ENCODE data around the gene CLEC4F.
A peak's percentile ranks its signal among the peaks of the same experiment; 100 is the strongest.

CLEC4F gene

DNA sequence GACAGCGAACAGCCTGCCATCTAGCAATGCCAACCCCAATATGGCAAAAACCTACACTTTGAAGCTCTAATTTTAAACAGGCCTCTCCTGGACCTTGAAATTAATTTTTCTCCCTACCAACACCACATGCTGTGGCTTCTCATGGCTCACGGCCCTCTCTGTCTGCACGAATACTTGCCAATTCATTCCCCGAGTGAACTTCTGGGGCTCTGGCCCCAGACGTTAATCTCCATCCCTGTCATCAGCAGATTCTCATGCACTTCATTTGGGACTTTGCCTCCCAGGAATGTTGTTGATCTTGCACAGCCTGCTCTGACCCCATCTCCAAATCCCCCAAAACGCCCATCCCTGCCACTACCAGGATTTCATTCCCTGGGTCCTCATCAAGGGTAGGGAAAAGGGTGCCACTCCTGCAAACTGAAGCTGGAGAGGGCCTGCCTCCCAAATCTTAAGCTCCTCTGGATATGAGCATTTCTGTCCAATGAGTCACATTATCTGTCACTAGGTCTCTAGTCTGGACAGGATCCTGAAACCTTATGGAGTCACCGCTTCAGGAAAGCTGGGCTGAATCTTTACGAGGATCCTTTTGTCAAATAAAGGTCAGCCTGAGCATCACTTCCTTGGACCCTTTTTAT lies 40.4 kb downstream of the CLEC4F start:
- DNase-seq: no peak

DNA sequence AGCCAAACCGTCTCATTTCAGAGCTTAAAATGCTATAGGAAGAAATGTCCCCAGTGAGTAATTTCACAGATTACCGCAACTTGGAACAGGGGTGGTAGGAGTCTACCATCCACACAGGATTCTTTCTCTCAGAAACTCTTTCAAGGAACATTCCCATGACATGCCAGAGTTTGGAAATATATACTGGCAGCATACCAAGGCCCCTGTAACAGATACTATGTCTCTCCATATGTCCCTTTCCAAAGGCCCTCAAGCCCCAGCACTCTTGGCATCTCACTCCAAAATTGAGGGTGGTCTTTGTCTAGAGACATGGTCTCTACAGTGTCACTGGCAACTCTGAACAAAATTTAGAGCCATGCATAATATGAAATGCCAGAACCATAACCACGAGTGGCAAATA lies 40.9 kb downstream of the CLEC4F start:
- no peak for DNase-seq

GRCh38 chr2:70778676-70779075 lies 41.7 kb downstream of the CLEC4F start:
- DNase-seq: no peak

GRCh38 chr2:70777450-70777849 lies 42.9 kb downstream of the CLEC4F start:
- no peak for DNase-seq

GRCh38 chr2:70776266-70776665 lies 44.1 kb downstream of the CLEC4F start:
- no peak for DNase-seq

GRCh38 chr2:70775141-70775540 lies 45.3 kb downstream of the CLEC4F start:
- DNase-seq: no peak

DNA sequence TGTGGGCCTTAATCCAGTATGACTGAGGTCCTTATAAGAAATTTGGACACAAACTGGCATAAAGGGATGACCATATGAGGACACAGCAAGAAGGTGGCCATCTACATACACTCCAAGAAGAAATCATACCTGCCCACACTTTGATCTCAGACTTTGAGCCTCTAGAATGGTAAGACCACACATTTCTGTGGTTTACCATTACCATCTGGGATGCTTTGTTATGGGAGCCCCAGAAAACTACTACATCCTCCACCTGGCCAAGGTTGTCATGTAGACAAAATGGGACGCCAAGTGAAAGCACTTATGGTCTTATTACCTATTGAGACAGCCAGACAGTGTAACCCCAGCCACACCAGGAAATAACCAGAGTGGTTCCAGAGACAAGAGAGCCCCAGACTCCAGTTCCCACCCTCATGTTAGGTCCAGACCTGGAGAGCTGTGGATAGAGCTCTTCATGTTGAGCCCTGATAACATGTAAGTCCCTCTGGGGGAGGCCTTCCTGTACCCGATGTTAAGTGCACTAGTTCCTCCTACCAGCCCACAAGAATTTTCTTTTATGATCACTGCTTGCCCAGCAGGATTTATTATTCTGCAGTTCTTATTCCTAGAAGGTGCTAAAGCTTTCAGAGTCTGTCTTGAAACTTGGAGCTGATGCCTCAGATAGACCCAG lies 47.8 kb downstream of the CLEC4F start:
- DNase-seq: no peak

DNA sequence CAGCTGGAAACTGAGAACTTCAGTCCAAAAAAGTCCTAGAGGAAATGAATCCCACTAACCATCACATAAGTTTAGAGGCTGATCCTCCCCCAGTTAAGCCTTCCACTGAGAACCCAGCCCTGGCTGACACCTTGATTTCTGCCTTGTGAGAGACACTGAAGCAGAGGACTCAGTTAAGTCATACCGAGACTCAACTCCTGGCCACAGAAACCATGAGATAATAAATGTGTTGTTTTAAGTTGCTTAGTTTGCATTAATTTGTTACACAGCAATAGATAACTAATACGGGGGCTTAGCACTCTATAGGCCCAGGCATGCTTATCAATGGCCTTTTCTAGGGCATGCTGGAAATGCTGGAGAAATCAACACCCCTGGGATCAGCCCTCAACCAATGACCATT lies 49.0 kb downstream of the CLEC4F start:
- DNase-seq: no peak

DNA sequence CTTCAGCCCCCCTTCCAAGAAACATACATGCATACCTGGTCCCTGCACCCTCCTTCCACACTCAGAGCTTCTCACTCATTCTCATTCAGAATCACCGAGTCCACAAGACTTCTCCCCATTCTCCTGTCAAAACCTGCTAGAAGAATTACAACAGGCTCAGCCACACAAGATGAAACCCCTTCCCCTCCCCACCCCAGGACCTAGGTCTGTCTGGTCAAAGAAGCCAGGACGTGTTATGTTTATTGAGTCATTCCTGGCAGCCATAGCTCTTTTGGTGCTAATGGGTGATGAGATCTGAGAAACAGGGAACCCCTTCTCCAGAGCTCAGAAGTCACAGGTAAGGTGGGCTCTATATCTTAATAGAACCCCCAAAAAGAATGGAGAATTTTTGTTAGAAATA lies 50.9 kb downstream of the CLEC4F start:
- DNase-seq: no peak

DNA sequence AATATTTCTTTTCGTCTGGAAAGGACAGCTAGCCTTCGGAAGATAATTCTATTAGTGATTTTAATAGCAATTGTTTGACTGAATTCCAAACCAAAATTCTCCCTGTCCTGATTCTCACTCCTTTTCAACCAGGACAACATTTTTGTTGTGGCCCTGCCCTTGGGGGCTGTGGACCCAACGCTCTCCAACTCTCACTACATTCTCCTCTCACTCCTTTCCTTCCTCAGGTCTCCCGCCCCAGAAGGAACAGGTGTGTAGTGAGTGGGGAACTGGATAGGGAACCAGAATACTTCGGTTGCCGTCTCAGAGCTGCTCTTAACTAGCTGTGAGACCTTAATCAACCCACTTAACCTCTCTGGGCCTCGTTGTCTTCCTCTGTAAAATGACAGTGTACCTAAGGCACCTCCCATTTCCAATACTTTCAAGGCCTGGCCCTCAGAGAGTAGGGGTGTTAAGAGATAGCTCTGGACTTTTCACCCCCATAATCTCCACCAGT lies 51.8 kb downstream of the CLEC4F start:
- DNase-seq: no peak

DNA sequence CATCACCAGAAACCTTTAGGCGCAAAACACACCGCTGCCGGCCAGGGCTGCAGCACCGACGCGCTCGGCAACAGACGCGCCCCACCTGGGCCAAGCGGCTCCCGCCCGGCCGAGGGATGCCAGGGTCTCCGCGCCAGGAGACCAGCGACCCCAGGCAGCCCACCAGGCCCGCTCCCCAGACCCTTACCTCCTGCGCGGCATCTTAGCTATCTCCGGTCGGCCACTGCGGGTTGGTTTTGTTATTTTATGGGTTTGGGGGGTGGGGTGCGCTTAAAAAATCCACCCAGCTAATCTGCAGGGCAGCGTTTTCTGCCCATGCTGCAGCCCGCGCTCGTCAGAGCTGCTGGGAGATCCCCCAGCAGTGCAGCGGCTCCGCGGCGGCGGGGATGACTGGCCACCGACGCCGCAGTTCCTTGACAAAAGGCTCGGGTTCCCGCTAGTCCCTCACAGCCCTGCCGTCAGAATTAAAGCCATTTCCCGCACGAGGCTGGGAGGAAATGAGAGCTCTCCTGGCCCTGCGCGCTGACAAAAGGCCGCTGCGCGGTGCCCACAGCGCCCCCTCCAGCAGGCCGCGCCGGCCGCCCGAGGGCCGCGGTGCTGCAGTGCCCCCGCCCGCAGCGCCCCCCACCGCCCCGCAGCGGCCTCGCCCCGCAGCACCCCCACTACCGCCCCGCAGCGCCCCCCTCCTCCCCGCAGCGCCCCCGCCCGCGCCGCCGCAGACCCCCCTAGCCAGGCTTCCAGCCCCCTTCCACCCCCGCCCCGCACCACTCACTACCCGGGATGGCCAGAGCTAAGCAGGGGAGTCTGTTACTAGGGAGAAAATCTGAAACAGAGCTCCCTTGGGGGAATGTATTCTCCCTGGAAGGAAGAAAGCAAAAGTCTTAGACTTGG lies 52.5 kb downstream of the CLEC4F start, which contains the start of gene ADD2:
TSS of gene ADD2 (minus strand) at position 502 of the 891 bp plus-strand sequence. CDS start 61,792 bp downstream, outside the sequence.
- peak; percentile 19 to 22 for DNase-seq

- no peak for DNase-seq
Observed at GRCh38 chr2:70767079-70767698, 53.2 kb downstream of the CLEC4F start.

- DNase-seq: no peak
Observed at GRCh38 chr2:70766357-70767078, 53.9 kb downstream of the CLEC4F start.

GRCh38 chr2:70765507-70765906 lies 54.9 kb downstream of the CLEC4F start:
- DNase-seq: no peak

GRCh38 chr2:70759446-70759845 lies 61.0 kb downstream of the CLEC4F start:
- DNase-seq: no peak
